GM19452 (cell line): ENCODE results near the gene CIP2A.

Experiments used
- ATAC-seq: cut with Tn5 transposase; IDR thresholded peaks from one replicate; pipeline ENCODE4 v1.9.1; 2021; ENCODE audit not compliant: unreplicated experiment

The CIP2A gene

DNA sequence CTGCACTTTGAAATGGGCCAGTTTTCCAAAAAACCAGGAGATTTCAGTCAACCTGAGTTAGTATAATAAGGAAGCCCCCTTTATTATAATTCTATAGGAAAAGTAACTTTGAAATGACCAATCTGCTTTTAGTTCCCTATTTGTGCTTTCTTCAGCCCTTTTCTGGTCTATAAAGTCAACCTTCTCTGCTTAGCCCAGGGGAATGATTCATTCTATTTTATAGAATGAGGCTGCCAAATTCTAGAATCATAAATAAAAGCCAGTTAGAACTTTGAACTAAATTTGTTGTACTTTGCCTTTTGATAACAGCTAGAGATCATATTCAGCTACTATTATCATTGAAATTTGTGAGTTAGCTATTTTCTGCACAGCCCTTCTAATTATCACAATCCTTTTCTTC is 24.7 kb downstream of the CIP2A start:
- no peak for ATAC-seq

DNA sequence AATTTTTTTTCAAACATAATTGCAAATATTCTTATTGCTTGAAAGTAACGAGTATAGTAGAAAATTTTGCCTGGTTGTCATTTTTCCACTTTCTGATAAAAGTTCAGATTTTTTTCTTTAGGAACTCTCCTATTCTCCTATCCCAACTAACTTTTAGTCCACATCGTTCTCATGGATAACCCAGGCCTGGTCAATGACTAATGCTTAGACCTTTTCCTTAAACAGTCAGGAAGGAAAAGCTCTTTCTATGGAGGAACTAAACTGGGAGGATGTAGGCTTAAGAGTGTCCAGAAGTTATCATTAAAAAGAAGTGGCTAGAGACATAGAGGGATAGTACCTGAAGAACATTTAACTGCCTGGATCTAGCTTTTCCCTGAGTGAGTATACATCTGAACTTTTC is 26.7 kb downstream of the CIP2A start:
- no peak for ATAC-seq

DNA sequence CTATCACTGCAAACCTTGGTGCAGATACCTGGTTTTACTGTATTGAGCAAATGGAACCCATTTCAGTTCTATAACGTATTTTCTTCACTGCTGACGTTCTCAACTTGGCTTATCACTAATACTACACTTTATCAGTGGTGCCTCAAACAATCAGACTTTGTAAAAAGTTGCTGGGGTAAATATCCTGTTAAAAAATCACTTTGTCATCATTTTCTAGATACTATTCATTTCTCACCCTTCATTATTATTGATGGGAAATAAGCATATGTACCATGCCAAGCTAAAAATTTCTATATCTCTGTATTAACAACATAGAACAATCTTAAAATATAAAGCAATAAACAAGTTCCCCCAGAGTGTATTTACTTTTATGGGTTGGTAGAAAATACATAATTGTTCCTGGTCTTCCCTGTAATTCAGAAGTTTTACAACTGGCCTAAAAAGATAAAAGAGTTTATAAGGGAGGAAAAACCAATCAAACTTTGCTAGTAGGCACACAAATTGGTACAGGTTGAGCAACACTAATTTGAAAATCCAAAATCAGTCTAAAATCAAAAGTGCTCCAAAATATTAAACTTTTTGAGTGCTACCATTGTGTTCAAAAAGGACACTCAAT is 33.2 kb downstream of the CIP2A start:
- no peak for ATAC-seq

DNA sequence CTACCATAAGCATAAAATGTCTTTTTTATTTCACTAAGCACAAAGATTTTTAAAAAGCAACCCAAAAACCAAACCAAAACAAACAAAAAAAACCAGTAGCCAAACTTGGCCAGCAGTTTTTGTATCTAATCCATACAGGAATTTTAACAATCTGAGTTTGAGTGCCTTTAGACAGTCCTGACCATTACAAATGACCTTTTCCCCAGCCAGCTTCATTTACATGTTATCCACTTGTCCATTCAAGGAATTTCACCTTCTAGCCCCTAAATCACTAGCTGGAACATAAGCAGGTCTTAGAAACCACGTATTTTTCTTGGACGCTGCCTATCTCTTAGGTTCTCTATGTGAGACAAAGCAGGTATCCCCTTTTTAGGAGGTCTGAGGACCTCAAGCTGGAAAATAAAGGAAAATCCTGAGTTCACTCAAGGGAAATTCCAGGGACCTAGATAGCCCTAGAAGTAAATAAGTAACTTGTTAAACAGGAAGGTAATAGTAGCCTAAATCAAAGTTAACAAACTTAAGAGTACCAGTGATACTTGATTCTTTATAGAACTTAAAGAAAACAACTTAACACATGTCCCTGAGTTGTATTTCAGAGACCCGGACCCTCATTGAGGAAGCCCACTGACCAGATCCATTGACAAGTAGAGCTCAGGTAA is 34.2 kb downstream of the CIP2A start:
- no peak for ATAC-seq

DNA sequence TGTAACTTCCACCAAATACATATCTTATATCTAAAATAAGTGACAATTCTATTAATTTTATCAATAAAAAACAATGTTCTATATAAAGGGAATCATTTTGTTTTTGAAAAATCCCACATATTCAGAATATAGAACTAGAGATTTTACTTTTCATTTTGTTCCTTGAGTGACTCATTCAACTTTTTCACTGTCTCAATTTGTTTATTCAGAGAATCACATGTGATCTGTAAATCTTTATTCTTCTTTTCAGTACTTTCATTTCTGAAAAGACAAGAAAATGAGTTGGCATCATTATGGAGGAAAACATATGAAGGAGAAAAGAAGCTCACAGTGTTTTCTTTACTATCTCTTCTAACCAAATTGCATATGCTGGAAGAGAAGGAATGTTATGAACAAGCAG is 35.0 kb downstream of the CIP2A start:
- no peak for ATAC-seq

DNA sequence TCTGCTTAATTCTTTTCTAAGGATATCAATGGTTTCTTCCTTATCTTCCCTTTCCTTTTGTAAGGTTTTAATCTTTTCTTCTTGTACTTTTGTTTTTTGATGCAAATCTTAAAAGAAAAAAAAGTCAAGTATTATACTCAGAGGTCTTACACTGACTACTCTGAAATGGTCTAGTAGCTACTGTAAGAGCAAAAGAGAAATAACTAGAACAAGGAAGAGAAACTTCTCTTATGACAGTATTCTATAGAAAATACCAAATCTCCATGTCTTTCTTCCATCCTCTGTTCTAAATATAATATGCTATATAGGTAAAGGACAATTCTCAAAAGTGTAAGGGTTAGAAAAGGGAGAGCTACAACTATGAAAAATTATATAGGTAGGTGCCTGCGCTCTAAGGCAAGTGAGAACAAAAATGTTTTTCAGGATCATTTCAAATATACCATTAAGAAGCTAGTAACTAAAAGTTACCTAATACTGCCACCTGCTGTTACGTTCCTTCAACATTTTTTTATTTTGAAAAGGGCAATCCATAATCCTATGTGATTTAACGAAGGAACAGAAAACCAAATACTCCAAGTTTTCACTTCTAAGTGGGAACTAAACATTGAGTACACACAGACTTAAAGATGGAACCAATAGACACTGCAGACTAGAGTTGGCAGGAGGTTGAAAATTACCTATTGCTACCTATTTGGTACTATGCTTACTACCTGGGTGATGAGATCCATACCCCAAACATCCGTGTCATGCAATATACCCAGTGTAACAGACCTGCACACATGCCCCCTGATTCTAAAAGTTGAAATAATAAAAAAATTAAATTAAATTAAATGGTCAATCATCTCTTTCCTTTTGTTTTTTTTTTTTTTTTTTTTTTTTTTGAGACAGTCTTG is 36.7 kb downstream of the CIP2A start:
- ATAC-seq = no peak

DNA sequence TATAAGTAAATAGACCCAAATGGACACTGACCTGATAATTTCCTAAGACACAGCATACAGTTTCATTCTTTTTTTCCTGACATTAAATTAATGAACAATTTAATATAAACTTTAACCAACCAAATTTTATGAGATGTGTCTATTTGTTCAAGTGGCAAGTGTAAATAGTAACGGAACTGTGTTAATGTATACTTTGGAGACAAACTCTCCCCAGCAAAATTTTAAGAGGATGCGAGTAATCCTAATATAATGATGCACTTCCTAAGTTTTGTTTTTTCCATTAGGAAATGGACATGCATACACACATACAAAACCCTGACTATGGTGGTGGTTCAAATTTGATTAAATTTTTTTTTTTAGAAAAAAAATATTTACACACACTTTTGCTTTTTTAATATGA is 40.4 kb downstream of the CIP2A start:
- no peak for ATAC-seq

DNA sequence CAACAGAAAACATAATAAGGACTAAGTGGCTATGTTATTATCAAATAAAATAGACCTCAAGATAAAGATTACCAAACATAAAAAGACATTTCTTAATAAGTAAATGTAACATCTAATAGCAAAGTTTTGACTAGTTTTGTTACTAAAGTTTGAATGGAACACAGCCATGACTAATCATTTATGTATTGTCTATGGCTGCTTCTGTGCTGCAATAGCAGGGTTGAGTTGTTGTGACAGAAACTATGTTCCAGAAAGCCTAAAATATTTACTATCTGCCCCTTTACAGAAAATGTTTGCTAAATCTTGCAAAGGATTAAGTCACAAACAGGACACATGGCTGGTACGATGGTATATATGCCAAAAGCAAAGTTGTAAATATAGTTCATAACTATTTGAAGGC is 40.9 kb downstream of the CIP2A start:
- ATAC-seq = no peak

DNA sequence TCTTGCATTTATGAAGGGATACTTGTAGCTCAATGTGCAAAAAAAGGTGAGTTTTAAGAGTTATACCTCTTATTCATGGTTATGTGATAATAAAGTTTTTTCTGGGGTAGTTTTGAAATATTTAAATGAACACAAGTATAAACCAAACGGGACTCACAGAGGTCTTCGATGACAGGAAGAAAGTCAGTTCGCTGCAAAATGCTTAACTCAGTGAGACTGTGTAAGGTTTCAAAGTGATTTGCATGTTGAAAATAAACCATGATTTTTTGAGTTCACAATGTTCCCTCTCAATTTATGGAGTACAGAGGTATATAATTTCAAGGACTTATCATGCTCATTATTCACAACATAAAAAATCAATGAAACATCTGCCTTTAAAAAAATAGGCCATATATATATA is 42.5 kb downstream of the CIP2A start:
- ATAC-seq = no peak

DNA sequence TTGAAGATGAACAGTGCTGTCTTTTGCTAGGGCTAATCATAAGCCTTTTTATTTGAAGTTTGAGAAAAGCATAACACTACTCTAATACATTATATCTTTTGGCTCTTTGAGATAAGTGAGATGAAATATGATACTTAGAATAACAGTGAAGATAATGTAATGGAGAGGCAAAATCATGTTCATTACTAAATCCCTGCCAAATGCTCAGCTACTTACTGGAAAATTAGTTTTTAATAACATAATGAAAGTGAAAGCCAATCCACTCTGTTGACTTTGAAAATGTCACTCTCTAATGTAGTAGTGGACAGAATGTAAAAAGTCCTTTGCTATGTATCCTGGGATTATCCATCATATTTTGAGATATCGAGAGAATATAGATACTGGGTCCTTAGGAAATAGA is 43.0 kb downstream of the CIP2A start:
- ATAC-seq = no peak

DNA sequence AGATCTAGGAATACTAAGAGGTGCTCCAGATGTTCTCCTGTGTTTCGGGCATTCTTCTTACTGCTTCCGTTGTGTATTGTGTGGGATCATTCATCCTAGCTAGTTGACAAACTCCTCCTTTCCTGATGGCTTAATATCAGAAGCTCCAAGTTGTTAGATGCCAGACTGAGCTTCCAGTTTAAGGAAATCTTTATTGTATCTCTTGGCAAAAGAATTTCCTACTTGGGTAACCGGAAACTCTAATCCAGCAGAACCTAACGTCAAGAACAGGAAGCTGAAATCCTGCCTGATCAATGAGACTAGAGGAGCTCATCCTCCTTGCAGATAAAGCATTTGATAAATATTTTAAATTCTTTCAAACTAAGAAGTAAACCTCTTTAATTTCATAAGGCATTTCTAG is 51.2 kb downstream of the CIP2A start:
- ATAC-seq = no peak

DNA sequence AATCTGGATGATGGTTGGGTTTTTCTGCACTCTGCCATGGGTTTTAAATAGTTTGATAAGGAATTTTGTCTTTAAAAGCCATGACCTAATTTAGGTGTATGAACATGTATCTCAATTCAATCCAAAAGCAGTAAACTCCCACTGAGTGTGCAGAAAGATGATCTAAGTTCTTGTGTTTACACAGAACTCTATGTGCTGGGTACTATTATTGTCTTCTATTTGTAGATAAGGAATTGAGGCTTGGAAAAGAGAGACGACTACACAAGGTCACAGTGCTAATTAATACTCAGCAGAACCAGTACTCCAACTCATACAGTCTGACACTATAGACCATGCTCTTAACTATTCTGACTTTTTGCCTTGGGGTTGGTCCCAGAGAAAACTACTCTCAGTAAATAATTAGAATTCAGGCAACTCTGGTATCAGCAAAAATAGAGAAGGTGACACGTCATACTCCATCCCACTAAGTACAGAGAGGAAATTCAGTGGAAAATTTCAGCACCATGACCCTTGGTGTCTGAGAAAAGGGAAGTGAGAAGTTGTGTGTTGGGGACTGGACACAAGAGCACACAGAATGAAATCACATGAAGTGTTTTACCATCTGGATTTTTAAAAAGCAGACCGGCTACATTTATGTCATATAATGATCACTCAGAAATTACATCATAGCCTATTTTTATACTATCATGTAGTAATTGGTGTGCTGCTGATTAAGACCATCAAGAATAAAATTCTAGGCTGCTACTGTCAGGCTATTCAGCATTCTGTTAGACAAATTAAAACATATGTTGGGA is 60.6 kb downstream of the CIP2A start:
- peak; percentile 94 for ATAC-seq

DNA sequence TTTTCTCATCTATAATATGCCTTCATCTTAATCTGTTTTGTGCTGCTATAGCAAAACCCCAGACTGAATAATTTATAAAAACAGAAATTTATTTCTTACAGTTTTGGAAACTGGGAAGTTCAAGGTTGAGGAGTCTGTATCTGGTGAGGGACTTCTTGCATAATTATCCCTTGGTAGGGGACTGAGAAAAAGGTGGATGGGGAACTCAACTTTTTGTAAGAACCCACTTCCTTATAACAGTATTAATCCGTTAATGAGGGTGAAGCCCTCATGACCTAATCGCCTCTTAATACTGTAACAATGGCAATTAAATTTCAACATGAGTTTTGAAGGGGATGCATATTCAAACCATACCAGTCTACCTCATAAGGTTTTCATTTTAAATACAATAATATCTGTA is 61.4 kb downstream of the CIP2A start:
- no peak for ATAC-seq

DNA sequence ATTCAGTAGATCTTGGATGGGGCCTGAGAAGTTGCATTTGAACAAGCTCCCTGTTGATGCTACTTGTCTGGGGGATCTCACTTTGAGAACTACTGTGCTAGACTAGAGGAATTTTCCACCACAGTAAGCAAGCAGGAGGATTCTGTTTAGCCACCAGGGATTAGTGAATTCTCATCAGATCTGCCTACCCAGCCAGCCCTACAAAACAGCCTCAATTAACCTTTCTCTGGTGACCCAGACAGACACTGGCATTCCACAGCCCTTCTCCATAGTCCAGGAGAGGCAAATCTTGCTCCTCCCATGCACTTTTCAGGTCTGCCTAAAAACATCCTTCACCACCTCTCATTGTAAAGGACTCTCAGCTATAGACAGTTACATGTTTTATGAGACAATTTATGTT is 62.1 kb downstream of the CIP2A start:
- ATAC-seq = no peak

DNA sequence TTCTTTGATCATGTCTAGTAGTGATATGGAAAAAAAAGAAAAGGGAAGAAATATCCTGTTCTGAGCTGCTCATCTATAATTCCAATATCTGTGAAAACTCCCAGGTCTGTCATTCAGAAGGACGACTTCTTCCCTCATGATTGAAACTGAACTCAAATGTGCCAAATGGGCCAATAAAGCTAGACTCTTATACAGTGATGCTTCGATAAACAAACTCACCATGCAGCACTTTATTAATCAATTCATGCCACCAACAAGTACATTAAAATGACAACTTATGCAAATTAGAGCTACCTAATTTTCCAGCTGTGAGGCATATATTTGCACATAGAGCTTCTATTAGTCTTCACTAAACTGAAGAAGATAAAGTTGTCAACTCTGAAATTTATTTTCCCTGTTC is 63.3 kb downstream of the CIP2A start:
- no peak for ATAC-seq

DNA sequence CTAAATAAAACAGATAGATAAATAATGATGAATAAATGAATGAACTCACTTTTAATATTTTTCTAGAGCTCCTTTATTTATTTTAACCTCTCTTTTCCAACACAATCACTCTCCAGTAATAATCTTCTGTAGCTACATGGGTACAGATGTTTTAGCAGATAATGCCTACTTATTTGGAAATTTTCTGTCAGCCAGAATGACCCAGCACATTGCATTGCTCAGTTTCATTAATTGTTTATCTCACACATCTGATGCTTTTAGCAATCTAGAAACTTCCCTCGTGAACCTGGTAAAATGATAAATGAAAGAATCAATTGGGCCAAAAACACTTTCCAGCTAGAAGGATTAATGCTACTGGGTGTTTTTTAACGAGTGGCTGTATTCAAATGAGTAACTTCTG is 64.0 kb downstream of the CIP2A start:
- ATAC-seq = no peak

DNA sequence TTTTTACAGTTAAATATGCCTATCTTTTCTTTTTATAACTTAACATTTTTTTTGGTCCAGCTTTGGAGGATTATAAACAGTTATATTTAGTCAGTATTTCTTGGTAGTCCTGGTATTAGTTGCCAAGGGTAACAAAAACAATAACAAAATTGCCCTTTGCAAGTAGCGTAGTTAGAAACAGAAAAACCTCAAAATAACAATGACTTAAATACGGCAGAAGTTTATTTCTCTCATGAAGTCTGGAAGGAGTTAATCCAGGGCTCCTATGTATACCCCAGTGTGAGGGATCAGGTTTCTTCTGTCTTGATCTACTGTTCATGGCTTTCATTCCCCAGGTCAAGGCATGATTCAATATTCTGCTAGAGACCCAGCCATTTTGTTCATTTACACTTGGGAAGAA is 64.7 kb downstream of the CIP2A start:
- no peak for ATAC-seq

DNA sequence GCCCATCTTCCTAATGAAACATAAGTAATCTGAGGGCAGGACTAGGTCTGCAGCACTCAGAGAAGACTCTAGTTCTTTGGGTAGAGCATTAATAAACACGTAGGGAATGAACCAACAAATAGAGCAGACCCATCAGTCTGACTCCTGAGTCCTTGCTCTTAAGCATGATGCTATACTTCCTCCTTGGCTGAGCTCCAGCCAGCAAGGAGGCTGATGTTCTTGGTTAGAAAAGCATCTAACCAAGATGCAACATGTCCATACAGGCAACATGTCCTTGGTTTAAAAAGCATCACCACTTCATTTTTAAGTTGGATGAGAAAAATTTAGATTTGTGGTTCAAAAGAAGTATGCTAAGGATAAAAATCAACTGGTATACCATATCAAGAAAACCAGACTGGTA is 70.3 kb downstream of the CIP2A start:
- no peak for ATAC-seq

DNA sequence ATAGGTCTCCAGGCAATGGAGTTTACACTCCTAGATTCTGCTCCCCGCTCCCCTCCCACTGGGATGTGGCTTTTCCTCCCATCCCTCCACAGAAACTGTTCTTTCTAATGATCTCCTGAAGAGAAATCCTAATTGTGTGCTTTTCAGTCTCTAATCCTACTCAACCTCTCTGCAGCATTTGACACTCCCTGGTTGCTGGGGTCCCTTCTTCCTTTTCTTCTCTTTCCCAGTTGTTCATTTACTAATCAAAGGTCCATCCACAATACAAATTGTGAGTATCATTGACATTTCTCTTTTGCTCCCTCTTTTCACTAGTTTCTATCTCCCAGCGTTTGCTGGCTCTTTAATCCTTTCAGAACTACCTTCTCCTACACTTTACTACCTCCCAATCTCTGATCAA is 72.4 kb downstream of the CIP2A start:
- no peak for ATAC-seq

DNA sequence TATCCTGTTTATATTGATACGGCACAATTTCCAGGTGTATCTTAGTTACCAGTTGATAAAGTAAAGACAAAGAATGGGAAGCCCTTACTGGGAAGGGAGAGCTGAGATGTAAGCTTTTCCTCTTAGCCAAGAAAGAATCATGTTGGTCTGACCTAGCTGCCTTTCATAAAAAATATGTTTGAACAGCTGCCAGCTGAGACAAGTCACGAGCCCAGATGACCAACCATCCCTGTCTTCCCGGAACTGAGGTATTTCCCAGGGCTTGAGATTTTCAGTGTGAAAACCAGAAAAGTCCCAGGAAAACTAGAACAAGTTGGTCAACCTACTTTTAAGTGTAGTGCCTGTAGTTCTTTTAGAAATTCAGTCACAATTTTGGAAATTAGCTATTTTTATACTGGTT is 75.3 kb downstream of the CIP2A start:
- ATAC-seq = no peak

DNA sequence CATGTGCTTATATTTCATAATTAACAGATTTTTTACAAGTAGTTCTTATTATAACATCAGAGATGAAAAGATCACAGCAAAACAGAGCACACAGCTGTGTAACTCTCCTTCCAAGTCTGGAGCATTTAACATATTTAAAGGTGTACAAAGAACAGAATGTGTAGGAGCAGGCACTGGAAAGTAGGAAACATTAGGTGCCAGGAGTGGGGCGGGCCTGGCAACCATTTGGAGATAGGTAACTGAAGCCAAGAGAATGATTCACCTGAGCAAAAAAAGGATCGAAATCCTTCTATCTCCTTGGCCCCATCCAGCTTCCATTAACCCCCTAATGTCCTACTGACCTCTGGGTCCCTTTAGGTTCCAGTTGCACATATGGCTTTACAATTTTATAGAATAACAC is 76.6 kb downstream of the CIP2A start:
- ATAC-seq = no peak
